K562 (cell line): ENCODE measurements around the gene FAM50A. TPM values are rescaled to one million over a fixed set of nuclear protein-coding genes. Genes with fewer than 3 reads are reported as not detected.

Experiments
- ATF4 ChIP-seq: fragments of 450-650 bp; formaldehyde crosslinking; IDR thresholded peaks from 2 replicates; pipeline ENCODE4 v1.4.0; 2022; ENCODE audit warnings: mild to moderate bottlenecking, moderate library complexity
- CSDE1 ChIP-seq, 2 experiments: fragments of 450-650 bp; IDR thresholded peaks; 2 replicates each; pipeline ENCODE4 v1.6.1; 2016; ENCODE audit warnings: mild to moderate bottlenecking in 1 of 2
- E2F6 ChIP-seq, 2 experiments: IDR thresholded peaks; 2 replicates each; pipeline ENCODE4 v1.6.1; 2011; ENCODE audit warnings: borderline replicate concordance in 1 of 2, control low read depth in 1 of 2, low read depth in 1 of 2, low read length in 1 of 2, mild to moderate bottlenecking in 1 of 2, mixed read lengths in 1 of 2, moderate library complexity in 1 of 2; ENCODE audit not compliant: insufficient read depth in 1 of 2, insufficient read length in 1 of 2, poor library complexity in 1 of 2, severe bottlenecking in 1 of 2; ENCODE audit errors: extremely low read depth in 1 of 2
- ETV6 ChIP-seq, 3 experiments: fragments of 150-350 bp in 1 of 3; sonication (generic) in 1 of 3; formaldehyde crosslinking in 1 of 3; IDR thresholded peaks; 2 replicates each; pipeline versions ENCODE4 v1.6.1 to v1.8.0; 2014 to 2022; ENCODE audit warnings: borderline replicate concordance in 2 of 3, low read depth in 2 of 3, antibody characterized with exemption in 1 of 3, low read length in 1 of 3, mild to moderate bottlenecking in 1 of 3, missing genetic modification reagents in 1 of 3
- FOXA3 ChIP-seq, 2 experiments: fragments of 450-650 bp in 1 of 2; sonication (generic) in 1 of 2; formaldehyde crosslinking; IDR thresholded peaks in 1 of 2; conservative IDR thresholded peaks in 1 of 2; 2 replicates each; pipeline versions ENCODE4 v1.4.0 to v1.8.0; 2020 to 2022; ENCODE audit warnings: mild to moderate bottlenecking in 2 of 2, missing genetic modification reagents in 1 of 2
- HES1 ChIP-seq: fragments of 450-650 bp; IDR thresholded peaks from 2 replicates; pipeline ENCODE4 v1.6.1; 2016; ENCODE audit warnings: low read depth, mild to moderate bottlenecking, moderate library complexity
- MCM2 ChIP-seq: fragments of 450-650 bp; IDR thresholded peaks from 2 replicates; pipeline ENCODE4 v1.6.1; 2017; ENCODE audit warnings: low read depth, mild to moderate bottlenecking
- NFE2L1 ChIP-seq: fragments of 450-650 bp; IDR thresholded peaks from 2 replicates; pipeline ENCODE4 v1.6.1; 2016; ENCODE audit warnings: missing genetic modification characterization, low read depth, mild to moderate bottlenecking, missing compliant biosample characterization, moderate library complexity, borderline replicate concordance
- NR2F6 ChIP-seq: fragments of 450-650 bp; formaldehyde crosslinking; IDR thresholded peaks from 2 replicates; pipeline ENCODE4 v1.4.0; 2020; ENCODE audit warnings: mild to moderate bottlenecking
- PBX2 ChIP-seq, 2 experiments: IDR thresholded peaks in 1 of 2; conservative IDR thresholded peaks in 1 of 2; 2 replicates each; pipeline ENCODE4 v1.6.1; 2016; ENCODE audit warnings: low read depth in 2 of 2, mild to moderate bottlenecking in 1 of 2, missing compliant biosample characterization in 1 of 2, missing genetic modification characterization in 1 of 2, moderate library complexity in 1 of 2
- POLR2A ChIP-seq: fragments of 450-650 bp; conservative IDR thresholded peaks from 2 replicates; pipeline ENCODE4 v1.6.1; 2016
- POLR2G ChIP-seq: fragments of 200-400 bp; formaldehyde crosslinking; IDR thresholded peaks from 2 replicates; pipeline ENCODE4 v1.6.1; 2017; ENCODE audit warnings: low read depth, mild to moderate bottlenecking, antibody characterized with exemption, low read length, moderate library complexity
- RFX1 ChIP-seq: fragments of 450-650 bp; IDR thresholded peaks from 2 replicates; pipeline ENCODE4 v1.6.1; 2016; ENCODE audit warnings: mild to moderate bottlenecking, moderate library complexity
- SMAD2 ChIP-seq: fragments of 150-350 bp; IDR thresholded peaks from 2 replicates; pipeline ENCODE4 v1.6.1; 2014; ENCODE audit warnings: low read depth, mild to moderate bottlenecking, low read length
- TCF7 ChIP-seq: sonication (generic); IDR thresholded peaks from 2 replicates; pipeline ENCODE4 v1.6.1; 2016; ENCODE audit warnings: antibody characterized with exemption, borderline replicate concordance
- TRIM24 ChIP-seq, 2 experiments: fragments of 450-650 bp; IDR thresholded peaks; 2 replicates each; pipeline ENCODE4 v1.6.1; 2016
- ZKSCAN3 ChIP-seq: fragments of 250-450 bp; sonication (Bioruptor Pico); IDR thresholded peaks from 2 replicates; pipeline ENCODE4 v1.4.0; 2020
- ZNF655 ChIP-seq: fragments of 250-450 bp; sonication (Bioruptor Pico); IDR thresholded peaks from 2 replicates; pipeline ENCODE4 v1.5.0; 2021
- ZSCAN29 ChIP-seq: fragments of 450-650 bp; IDR thresholded peaks from 2 replicates; pipeline ENCODE4 v1.6.1; 2017
- polyA plus RNA-seq, 8 experiments: library from polyadenylated mRNA; depleted of rRNA in 4 of 8; stranded (reverse) in 5 of 8; unstranded in 3 of 8; fragments of >200 nt; fragmentation: Nextera tagmentation in 2 of 8; fragmentation: Illumina TruSeq in 1 of 8; extraction: Ambion mirVana in 2 of 8; extraction: Trizol in 1 of 8; gene quantifications; 2 replicates each; pipeline versions ENCODE4 v1.2.1 to v1.2.3, GENCODE V29; 2011 to 2014; ENCODE audit warnings: inconsistent platforms in 1 of 8, missing spikeins in 1 of 8
- total RNA-seq, 7 experiments: library from RNA; depleted of rRNA in 6 of 7; stranded (reverse); fragments of >200 nt in 6 of 7; fragmentation: Illumina TruSeq in 2 of 7; extraction: Trizol in 2 of 7; gene quantifications; 2 replicates each; pipeline versions ENCODE4 v1.2.1 to v1.2.3, GENCODE V29; 2011 to 2021; ENCODE audit warnings: low replicate concordance in 1 of 7

The FAM50A gene
- total and polyA plus RNA-seq, 9 of the 15 experiments (the other 6 are each of a cell fraction or from before 2014, with no cell fraction given) = 4.4 to 114 (median 67.3) TPM

- TF ChIP-seq ATF4 (CRISPR knock-in tag) (no peak), NR2F6 (CRISPR knock-in tag) (no peak), MCM2 (no peak), ZKSCAN3 (CRISPR knock-in tag) (no peak), ZNF655 (no peak), FOXA3 (CRISPR knock-in tag; conservative IDR thresholded peaks at IDR 0.05 in 1 of 2, IDR thresholded peaks at IDR 0.05 in 1 of 2) (no peak), POLR2A (peak; percentile 49; the same call in 1 of the 2 replicates), POLR2G (no peak), RFX1 (no peak), ZSCAN29 (no peak), TCF7 (no peak), TRIM24 (IDR thresholded peaks at IDR 0.05) (no peak), E2F6 (IDR thresholded peaks at IDR 0.05; ENCODE audit: borderline replicate concordance in 1 of 2, extremely low read depth in 1 of 2, insufficient read depth in 1 of 2, insufficient read length in 1 of 2, low read depth in 1 of 2, low read length in 1 of 2, poor library complexity in 1 of 2, severe bottlenecking in 1 of 2) (peak in 1 of 2 experiments; percentile 1), NFE2L1 (tag) (no peak), CSDE1 (IDR thresholded peaks at IDR 0.05) (no peak), ETV6 (IDR thresholded peaks at IDR 0.05; ENCODE audit: borderline replicate concordance in 1 of 2, low read depth in 2 of 2, low read length in 1 of 2) (0 out of 4 replicates have a peak, but pooled peaks of 1 of the 2 experiments have one; percentile 24), ETV6 (CRISPR knock-in tag; IDR thresholded peaks at IDR 0.05; ENCODE audit: borderline replicate concordance) (no peak), PBX2 (CRISPR knock-in tag; IDR thresholded peaks at IDR 0.05; ENCODE audit: low read depth) (no peak), PBX2 (tag; conservative IDR thresholded peaks at IDR 0.05; ENCODE audit: low read depth) (no peak), SMAD2 (no peak), HES1 (no peak)
These were observed 35.2 kb upstream of the FAM50A start (continued) for GRCh38 chrX:154408659-154409221.
